RKO (cell line): ENCODE data around the gene AJAP1.

Experiments used
- DNase-seq: peaks from one replicate; pipeline ENCODE4 v3.0.0-alpha.2; 2016; ENCODE audit warnings: low spot score

Gene AJAP1

GRCh38 chr1:4682607-4683220, 28.3 kb downstream of the AJAP1 start:
- DNase-seq, result no peak

DNA sequence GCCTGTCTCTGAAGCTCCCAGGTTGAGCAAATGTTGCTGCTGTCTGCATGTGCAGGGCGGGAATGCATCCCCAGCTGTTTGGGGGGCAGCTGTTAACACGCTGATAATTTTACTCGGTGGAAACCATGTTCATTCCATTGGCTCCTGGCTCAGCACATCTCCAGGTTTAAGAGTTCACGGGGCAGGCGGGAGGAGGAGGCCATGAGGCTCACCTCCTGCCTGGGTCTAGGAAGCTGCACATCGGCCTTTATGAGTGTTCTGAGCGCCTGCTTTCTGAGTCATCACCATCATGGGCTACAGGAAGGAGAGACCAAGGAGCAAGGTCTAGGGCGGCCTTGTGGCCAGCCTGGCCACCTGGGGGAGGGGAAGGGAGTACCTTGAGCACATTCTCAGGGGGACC, 29.7 kb downstream of the AJAP1 start:
- DNase-seq, result no peak

- DNase-seq, result no peak
Observed at GRCh38 chr1:4684864-4685522, 30.6 kb downstream of the AJAP1 start.

DNA sequence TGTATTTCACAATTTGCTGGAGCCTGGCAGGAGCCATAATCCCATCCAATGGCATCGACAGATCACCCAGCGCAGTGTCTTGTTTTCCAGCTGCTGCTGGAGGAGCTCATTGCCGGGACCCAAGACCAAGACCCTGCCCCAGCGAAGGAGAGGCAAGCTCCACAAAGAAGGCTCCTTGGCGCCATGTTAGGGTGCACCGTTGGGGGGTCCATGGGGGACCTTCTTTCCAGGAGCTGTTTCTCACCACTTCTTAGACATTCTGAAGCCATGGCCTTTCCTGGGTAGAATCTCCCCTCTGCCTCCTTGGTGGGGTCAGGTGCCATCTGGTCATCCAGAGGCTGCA, 31.1 kb downstream of the AJAP1 start:
- DNase-seq, result no peak

DNA sequence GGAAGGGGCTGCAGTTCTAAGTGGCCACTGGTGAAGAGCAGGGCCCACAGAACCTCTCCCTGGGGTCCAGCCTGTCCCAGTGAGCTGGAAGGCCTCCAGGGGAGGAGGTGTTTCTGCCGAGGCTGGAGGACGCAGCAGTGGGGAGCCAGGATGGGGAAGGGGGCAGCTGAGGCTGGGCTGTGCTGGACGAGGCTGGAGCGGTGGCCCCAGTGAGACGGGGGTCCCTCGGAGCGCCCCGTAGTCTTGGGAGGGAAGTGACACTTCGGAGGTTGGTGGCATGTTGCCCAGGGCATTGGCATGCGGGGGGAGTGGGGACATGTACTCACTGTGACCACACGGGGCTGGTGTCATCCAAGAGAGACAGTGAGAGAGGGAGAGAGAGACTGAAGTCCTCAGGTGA, 33.5 kb downstream of the AJAP1 start:
- no peak for DNase-seq

- no peak for DNase-seq
Observed at GRCh38 chr1:4689271-4689935, 35.0 kb downstream of the AJAP1 start.

DNA sequence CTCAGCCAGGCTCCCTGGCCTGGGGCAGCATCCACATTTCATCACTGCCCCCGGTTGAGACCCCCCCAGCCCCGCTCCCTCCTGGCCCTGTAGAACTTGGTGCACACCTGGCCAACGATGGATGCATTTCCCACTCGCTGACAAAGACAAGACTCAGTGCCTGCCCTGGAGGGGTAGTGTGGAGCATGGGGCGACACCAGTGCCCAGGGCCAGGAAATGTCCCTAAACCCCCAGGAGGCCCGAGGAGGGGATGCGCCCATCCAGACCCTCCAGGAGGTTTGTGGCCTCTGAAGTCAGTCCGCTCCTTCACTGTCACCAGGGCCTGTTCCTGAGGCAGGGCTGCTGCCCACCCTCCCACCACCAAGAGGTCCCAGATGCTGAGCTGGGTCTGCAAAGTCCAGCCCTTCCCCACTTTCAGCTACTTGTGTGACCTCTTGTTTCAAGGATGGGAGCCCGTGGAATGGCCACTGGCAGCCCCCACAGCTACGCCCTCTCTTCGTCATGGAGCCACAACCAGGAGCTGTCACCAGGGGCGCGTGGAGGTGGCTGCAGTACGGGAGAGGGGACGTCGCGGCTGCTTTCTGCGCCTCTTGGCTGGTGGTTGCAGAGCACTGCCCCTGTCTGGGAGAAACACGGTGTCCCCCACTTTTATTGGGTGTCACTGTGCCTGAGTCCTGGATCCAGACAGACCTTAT, 35.7 kb downstream of the AJAP1 start:
- DNase-seq, result no peak

DNA sequence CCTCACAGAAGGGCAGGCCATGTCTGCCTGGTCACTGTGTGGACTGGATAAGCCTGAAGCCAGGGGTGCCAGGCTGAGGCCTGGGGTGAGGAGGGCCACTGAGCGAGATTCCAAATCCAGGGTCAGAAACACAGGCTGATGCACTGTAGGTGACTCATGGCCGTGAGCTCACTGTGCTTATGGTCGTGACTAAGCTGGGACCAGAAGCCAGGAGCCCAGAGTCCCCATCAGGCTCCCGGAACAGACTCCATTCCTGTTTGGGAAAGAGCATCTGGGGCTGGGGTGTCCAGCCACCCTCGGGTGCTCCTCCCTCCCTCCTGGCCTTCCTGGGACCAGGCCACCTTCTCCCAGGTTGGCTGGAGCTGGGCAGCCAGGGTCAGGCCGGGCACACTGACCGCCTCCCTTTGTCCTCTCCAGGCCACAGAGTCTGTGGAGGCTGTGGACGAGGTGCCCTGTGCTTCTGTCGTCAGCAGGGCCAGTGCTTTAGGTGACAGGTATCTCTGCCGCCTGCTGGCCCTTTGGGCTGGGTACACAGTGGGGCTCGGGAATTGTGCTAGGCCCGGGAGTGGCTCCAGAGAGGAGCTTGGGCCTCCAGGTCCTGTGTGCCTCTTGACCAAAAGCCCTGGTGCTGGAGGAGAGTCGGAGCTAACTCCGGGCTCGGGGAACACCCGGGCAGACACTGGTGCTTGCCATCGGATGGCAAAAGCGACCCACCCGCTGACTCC, 36.7 kb downstream of the AJAP1 start:
- DNase-seq, result peak; percentile 64

DNA sequence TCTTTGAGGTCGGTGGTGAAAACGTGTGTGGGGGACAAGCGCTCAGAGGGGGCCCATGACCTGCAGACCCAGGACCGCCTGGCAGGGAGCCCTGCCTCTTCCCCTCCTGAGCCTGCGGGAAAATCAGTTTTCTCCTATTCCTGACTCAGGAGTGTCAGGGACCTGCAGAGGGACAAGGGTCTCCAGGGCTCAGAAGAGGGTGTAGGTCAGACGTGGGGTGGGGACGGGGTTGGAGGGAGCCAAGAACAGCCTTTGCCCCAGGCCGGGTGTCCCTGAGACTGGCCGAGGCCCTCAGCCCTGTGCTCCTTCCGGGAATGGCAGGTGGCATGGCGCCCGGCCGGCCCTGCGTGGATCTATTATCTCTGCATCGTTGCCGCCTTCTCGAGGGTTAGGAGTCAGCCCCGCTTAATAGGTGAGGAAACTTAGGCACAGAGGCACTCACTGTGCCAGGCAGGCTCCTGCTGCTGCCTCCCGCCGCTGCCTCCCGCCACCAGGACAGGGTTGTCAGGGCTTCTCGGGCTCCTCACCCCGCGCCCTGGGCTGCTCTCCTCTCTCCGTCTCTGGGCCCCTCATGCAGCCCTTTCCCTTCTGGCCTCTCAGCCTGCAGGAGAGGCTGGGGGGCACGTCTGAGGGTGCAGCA, 37.5 kb downstream of the AJAP1 start:
- no peak for DNase-seq

DNA sequence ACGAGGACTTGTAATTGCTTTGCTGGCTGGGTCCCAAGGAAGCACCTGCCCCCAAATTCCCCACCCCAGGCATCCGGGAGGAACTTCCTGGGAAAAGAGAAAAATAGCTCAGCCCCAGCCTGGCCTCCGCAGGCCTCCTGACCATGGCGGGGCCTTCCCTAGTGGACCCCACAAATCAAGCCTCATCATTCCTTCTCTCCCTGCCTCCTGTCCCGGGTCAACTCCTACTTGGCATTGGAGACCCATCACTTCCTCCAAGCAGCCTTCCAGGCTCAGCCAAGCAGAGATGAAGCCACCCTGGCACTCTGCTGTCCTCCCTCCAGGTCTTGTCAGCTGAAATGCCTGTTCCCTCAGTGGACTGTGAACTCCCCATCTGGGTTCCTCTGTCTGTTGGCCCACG, 38.0 kb downstream of the AJAP1 start:
- no peak for DNase-seq

- DNase-seq, result no peak
Observed at GRCh38 chr1:4693331-4693730, 38.9 kb downstream of the AJAP1 start.

GRCh38 chr1:4693891-4694290, 39.5 kb downstream of the AJAP1 start:
- no peak for DNase-seq

GRCh38 chr1:4694492-4694891, 40.1 kb downstream of the AJAP1 start:
- DNase-seq, result no peak

- no peak for DNase-seq
Observed at GRCh38 chr1:4695241-4695640, 40.8 kb downstream of the AJAP1 start.

- DNase-seq, result no peak
Observed at GRCh38 chr1:4696161-4696745, 41.8 kb downstream of the AJAP1 start.

- DNase-seq, result no peak
Observed at GRCh38 chr1:4696753-4697152, 42.3 kb downstream of the AJAP1 start.

DNA sequence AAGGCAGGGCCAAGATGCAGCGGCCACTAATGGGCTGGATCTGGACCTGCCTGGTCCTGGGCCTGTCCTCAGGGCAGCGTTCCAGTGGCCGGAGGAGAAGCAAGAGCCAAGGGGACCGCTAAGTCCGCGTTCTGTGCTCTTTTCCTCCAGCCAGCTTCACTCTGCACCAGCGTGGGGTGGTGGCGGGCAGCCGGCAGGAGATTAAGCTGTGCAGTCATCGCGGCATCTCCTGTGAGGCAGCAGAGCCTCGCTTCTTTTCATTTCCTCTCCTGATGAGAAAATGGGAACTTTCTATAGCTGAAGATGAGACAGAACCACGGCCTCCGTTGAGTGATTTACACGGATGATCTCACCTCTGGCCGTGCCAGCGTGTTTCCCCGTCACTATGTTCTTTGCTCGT, 43.4 kb downstream of the AJAP1 start:
- DNase-seq, result no peak

DNA sequence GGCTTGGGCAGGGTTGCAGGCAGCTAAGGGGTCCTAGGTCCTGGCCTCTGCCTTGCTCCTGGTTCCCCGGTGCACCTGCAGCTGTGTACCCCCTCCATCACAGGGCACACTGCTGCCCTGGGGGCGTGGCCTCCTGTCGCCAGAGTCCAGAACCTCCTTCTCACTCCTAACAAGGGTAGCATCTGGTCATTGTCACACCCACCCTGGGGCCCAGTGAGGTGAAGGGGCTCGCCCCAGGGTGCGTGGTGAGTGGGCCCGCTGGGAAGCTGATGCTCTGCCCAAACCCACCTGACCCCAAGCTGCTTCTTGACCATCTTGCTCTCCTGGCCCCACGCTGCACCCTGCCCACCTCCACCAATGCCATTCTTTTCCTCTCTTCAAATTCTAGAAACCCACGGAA, 44.5 kb downstream of the AJAP1 start:
- DNase-seq, result no peak

GRCh38 chr1:4699376-4700301, 45.2 kb downstream of the AJAP1 start:
- DNase-seq, result no peak

DNA sequence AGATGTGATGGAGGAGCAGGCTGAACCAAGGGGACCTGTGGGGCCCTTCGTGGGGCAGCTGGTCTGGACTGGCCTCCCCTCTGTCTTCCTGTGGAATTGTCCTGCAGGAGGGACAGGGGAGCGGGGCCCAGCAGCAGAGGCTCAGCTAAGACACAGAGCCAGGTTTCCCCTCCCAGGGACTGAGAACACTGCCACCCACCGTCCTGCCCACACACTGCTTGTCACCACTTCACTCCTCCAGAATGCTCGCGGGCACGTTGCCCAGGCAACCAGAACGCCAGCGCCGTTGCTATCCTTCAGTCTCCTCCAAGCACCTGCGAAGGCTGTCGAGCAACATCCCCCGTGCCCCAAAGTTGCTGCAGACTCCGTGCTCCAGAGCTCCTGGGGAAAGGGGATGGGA, 46.4 kb downstream of the AJAP1 start:
- no peak for DNase-seq

DNA sequence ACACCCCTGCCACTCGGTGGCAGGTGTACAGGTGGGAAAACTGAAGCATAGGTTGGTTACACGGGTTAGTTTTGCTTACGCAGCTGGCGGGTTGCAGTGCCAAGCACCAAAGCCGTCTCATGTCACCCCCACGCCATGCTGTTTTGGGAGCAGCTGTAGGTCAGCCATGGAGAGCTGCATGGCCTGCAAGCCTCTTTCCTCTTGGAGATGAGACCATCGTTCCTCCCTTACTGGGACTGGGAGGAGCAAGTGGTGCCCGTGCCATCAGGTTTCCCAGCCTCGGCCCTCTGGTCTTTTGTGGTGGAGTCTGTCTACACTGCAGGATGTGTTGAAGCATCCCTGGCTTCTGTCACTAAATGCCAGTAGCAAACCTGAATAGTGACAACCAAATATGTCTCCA, 46.9 kb downstream of the AJAP1 start:
- DNase-seq, result no peak
